GM21528 (cell line): Measurements from ENCODE around the gene MCM9.
"Not testable (repeated sequence)": the region's sequence is repeated elsewhere in the genome, so short reads cannot be mapped to it uniquely, and the experiment has no call there.

ENCODE experiments used
- ATAC-seq: cut with Tn5 transposase; IDR thresholded peaks from one replicate; pipeline ENCODE4 v1.9.1; 2021; ENCODE audit warnings: mild to moderate bottlenecking, moderate library complexity; ENCODE audit not compliant: unreplicated experiment, low FRiP score

MCM9 gene

GRCh38 chr6:118808793-118809638 is 125.9 kb downstream of the MCM9 start:
- peak; percentile 61 for ATAC-seq

- no peak for ATAC-seq
Measured at GRCh38 chr6:118804091-118804490, 130.9 kb downstream of the MCM9 start.

GRCh38 chr6:118801257-118801656 is 133.7 kb downstream of the MCM9 start:
- no peak for ATAC-seq

GRCh38 chr6:118800394-118801071 is 134.4 kb downstream of the MCM9 start:
- peak; percentile 98 for ATAC-seq

- no peak for ATAC-seq
Measured at GRCh38 chr6:118799826-118800225, 135.1 kb downstream of the MCM9 start.

- ATAC-seq: not testable (repeated sequence)
Measured at GRCh38 chr6:118796548-118796947, 138.4 kb downstream of the MCM9 start.

- no peak for ATAC-seq
Measured at GRCh38 chr6:118791499-118791898, 143.5 kb downstream of the MCM9 start.

GRCh38 chr6:118789954-118790353 is 145.0 kb downstream of the MCM9 start:
- no peak for ATAC-seq

GRCh38 chr6:118789419-118789818 is 145.5 kb downstream of the MCM9 start:
- ATAC-seq: no peak

- ATAC-seq: no peak
Measured at GRCh38 chr6:118788702-118789101, 146.3 kb downstream of the MCM9 start.

GRCh38 chr6:118787724-118788423 is 147.1 kb downstream of the MCM9 start:
- ATAC-seq: no peak

- no peak for ATAC-seq
Measured at GRCh38 chr6:118786596-118787453, 148.1 kb downstream of the MCM9 start.

GRCh38 chr6:118785601-118786000 is 149.4 kb downstream of the MCM9 start:
- ATAC-seq: no peak

- ATAC-seq: no peak
Measured at GRCh38 chr6:118784641-118785164, 150.3 kb downstream of the MCM9 start.

- ATAC-seq: no peak
Measured at GRCh38 chr6:118783931-118784550, 150.9 kb downstream of the MCM9 start.

GRCh38 chr6:118782651-118783050 is 152.3 kb downstream of the MCM9 start:
- ATAC-seq: no peak

- no peak for ATAC-seq
Measured at GRCh38 chr6:118781897-118782296, 153.1 kb downstream of the MCM9 start.

- ATAC-seq: no peak
Measured at GRCh38 chr6:118780668-118781067, 154.3 kb downstream of the MCM9 start.
